ENCODE measurements around the gene KCNN1. TPM values are rescaled to one million over a fixed set of nuclear protein-coding genes. Genes with fewer than 3 reads are reported as not detected.
"Not testable (repeated sequence)": the region's sequence is repeated elsewhere in the genome, so short reads cannot be mapped to it uniquely, and the experiment has no call there.

The KCNN1 gene
- total RNA-seq, 3 donors from 2014 or later, result 0.33 to 0.59 TPM; not detected in 1

- H3K9me3 ChIP-seq, result no peaks in the 10 kb centered on the region
- no peak overlapping the region for H3K4me3 ChIP-seq
- TF ChIP-seq CTCF (IDR thresholded peaks at IDR 0.05) (no peak), POLR2AphosphoS5 (IDR thresholded peaks at IDR 0.05) (peak in 1 of 3 donors; percentile 9)
- peaks cover 0 to 9% of the 10 kb centered on the region in 2 donors for H3K4me1 ChIP-seq
- intact Hi-C loops (cut with DNase I; ENCODE audit: low total_unique reads), result no loop called here
- peak overlapping the region; percentile 72 to 78 for H3K27ac ChIP-seq
- no peaks in the 10 kb centered on the region for H3K36me3 ChIP-seq
- DNase-seq (ENCODE audit: low spot score in 2 of 2), result peak; percentile 75 to 78
- H3K27me3 ChIP-seq, result no peaks in the 10 kb centered on the region
Measured at GRCh38 chr19:18029617-18030338, 62.9 kb downstream of the KCNN1 start.

GRCh38 chr19:18031401-18031800 lies 64.5 kb downstream of the KCNN1 start:
- peak overlapping the region; percentile 48 to 72 for H3K27ac ChIP-seq
- H3K4me1 ChIP-seq; H3K4me3 ChIP-seq; H3K27me3 ChIP-seq; DNase-seq (ENCODE audit: low spot score in 2 of 2); intact Hi-C loops (cut with DNase I; ENCODE audit: low total_unique reads); H3K36me3 ChIP-seq; H3K9me3 ChIP-seq: not testable (repeated sequence)
- TF ChIP-seq POLR2AphosphoS5 (IDR thresholded peaks at IDR 0.05), result peak in 1 of 3 donors; percentile 24

- H3K27me3 ChIP-seq; intact Hi-C loops (cut with DNase I; ENCODE audit: low total_unique reads); H3K36me3 ChIP-seq; DNase-seq (ENCODE audit: low spot score in 2 of 2); H3K27ac ChIP-seq; H3K4me1 ChIP-seq; H3K9me3 ChIP-seq; H3K4me3 ChIP-seq: not testable (repeated sequence)
Measured at GRCh38 chr19:18032102-18032501, 65.2 kb downstream of the KCNN1 start.

- peaks cover 5 to 7% of the 10 kb centered on the region in 2 donors for H3K4me1 ChIP-seq
- H3K4me3 ChIP-seq, result no peak overlapping the region
- H3K27ac ChIP-seq, result no peak overlapping the region
- intact Hi-C loops (cut with DNase I; ENCODE audit: low total_unique reads), result no loop called here
- peaks cover 0 to 4% of the 10 kb centered on the region in 2 donors for H3K9me3 ChIP-seq
- DNase-seq (ENCODE audit: low spot score in 2 of 2), result no peak
- no peak for TF ChIP-seq POLR2A (IDR thresholded peaks at IDR 0.05)
- no peak for TF ChIP-seq POLR2AphosphoS5 (IDR thresholded peaks at IDR 0.05)
- no peak for TF ChIP-seq CTCF (IDR thresholded peaks at IDR 0.05)
- no peaks in the 10 kb centered on the region for H3K36me3 ChIP-seq
- H3K27me3 ChIP-seq, result no peaks in the 10 kb centered on the region
Measured at GRCh38 chr19:18041054-18041453, 74.1 kb downstream of the KCNN1 start.

- intact Hi-C loops (cut with DNase I; ENCODE audit: low total_unique reads), result no loop called here
- peaks cover 5 to 7% of the 10 kb centered on the region in 2 donors for H3K4me1 ChIP-seq
- H3K4me3 ChIP-seq, result no peak overlapping the region
- H3K27me3 ChIP-seq, result no peaks in the 10 kb centered on the region
- DNase-seq (ENCODE audit: low spot score in 2 of 2), result no peak
- no peaks in the 10 kb centered on the region for H3K36me3 ChIP-seq
- H3K27ac ChIP-seq, result no peak overlapping the region
- peaks cover 0 to 4% of the 10 kb centered on the region in 2 donors for H3K9me3 ChIP-seq
- no peak for TF ChIP-seq POLR2A (IDR thresholded peaks at IDR 0.05)
- TF ChIP-seq POLR2AphosphoS5 (IDR thresholded peaks at IDR 0.05), result no peak
- no peak for TF ChIP-seq CTCF (IDR thresholded peaks at IDR 0.05)
Measured at GRCh38 chr19:18043676-18044075, 76.8 kb downstream of the KCNN1 start.

GRCh38 chr19:18044825-18045304 lies 78.0 kb downstream of the KCNN1 start:
- TF ChIP-seq POLR2AphosphoS5 (IDR thresholded peaks at IDR 0.05) (peak in 2 of 3 donors; percentile 15 to 60), CTCF (IDR thresholded peaks at IDR 0.05) (no peak)
- Histone ChIP-seq H3K27me3 (no peaks in the 10 kb centered on the region), H3K36me3 (no peaks in the 10 kb centered on the region), H3K9me3 (peaks cover 0 to 4% of the 10 kb centered on the region in 2 donors), H3K4me3 (peak overlapping the region; percentile 40 to 67 (median 46)), H3K4me1 (peaks cover 5 to 7% of the 10 kb centered on the region in 2 donors), H3K27ac (peak overlapping the region; percentile 82 to 87)
- intact Hi-C loops (cut with DNase I; ENCODE audit: low total_unique reads), result no loop called here
- peak; percentile 73 to 82 for DNase-seq (ENCODE audit: low spot score in 2 of 2)

Data from breast epithelium (tissue), 4 donors.